Measurements from ENCODE around the gene KRT72. TPM values are rescaled to one million over a fixed set of nuclear protein-coding genes. Genes with fewer than 3 reads are reported as not detected.

Gene KRT72
- total RNA-seq, result not detected
- long read RNA-seq, result 0 reads

DNA sequence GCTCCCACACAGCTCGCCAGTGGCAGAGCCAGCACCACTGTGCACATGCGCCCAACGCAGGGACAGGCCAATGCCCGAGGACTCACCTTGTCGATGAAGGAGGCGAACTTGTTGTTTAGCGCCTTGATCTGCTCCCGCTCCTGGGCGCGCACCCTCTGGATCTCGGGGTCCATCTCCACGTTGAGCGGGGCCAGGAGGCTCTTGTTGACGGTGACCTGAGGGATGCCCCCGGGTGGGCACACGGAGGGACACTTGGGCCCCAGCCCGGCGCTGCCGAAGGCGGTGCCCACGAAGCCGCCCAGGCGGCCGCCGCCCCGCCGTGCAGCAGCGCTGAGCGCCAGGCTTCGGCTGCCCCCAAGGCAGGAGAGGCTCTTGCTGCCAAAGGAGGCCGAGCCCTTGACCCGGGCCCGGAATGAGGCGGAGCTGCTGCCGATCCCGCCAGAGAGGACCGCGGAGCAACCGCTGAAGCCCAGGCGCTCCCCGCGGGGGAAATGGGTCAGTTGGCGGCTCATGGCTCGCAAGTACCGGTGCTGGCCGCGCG lies at the start of gene KRT72:
KRT72 (minus strand) TSS at position 523 of the 541 bp plus-strand sequence; CDS start at position 512, 11 bp downstream.
- Histone ChIP-seq H3K27me3 (peaks cover 31% of the 10 kb centered on the region), H3K27ac (no peak within 1 kb of the TSS), H3K9me3 (no peaks in the 10 kb centered on the region), H3K4me3 (no peak within 1 kb of the TSS), H3K4me1 (no peaks in the 10 kb centered on the region), H3K36me3 (no peaks in the 10 kb centered on the region)
- ATAC-seq (no peak), DNase-seq (peak; percentile 59)
- TF ChIP-seq, protein P1, sequence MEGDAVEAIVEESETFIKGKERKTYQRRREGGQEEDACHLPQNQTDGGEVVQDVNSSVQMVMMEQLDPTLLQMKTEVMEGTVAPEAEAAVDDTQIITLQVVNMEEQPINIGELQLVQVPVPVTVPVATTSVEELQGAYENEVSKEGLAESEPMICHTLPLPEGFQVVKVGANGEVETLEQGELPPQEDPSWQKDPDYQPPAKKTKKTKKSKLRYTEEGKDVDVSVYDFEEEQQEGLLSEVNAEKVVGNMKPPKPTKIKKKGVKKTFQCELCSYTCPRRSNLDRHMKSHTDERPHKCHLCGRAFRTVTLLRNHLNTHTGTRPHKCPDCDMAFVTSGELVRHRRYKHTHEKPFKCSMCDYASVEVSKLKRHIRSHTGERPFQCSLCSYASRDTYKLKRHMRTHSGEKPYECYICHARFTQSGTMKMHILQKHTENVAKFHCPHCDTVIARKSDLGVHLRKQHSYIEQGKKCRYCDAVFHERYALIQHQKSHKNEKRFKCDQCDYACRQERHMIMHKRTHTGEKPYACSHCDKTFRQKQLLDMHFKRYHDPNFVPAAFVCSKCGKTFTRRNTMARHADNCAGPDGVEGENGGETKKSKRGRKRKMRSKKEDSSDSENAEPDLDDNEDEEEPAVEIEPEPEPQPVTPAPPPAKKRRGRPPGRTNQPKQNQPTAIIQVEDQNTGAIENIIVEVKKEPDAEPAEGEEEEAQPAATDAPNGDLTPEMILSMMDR (IDR thresholded peaks at IDR 0.05), result no peak
- intact Hi-C loops (cut with DNase I), result no loop called here

GRCh38 chr12:52650520-52651081 lies 49.3 kb upstream of the KRT72 start:
- no peak overlapping the region for H3K4me3 ChIP-seq
- H3K36me3 ChIP-seq, result no peaks in the 10 kb centered on the region
- no peak for ATAC-seq
- DNase-seq, result no peak
- no peak overlapping the region for H3K27ac ChIP-seq
- no peaks in the 10 kb centered on the region for H3K9me3 ChIP-seq
- no peaks in the 10 kb centered on the region for H3K4me1 ChIP-seq
- intact Hi-C loops (cut with DNase I), result no loop called here
- H3K27me3 ChIP-seq, result peaks cover 6% of the 10 kb centered on the region
- TF ChIP-seq, protein P1 (IDR thresholded peaks at IDR 0.05), result no peak

GRCh38 chr12:52649066-52649465 lies 47.8 kb upstream of the KRT72 start:
- DNase-seq, result no peak
- TF ChIP-seq, protein P1 (IDR thresholded peaks at IDR 0.05), result no peak

GRCh38 chr12:52648012-52648550 lies 46.8 kb upstream of the KRT72 start:
- TF ChIP-seq, protein P1 (IDR thresholded peaks at IDR 0.05), result no peak
- no peaks in the 10 kb centered on the region for H3K27me3 ChIP-seq
- no peak overlapping the region for H3K27ac ChIP-seq
- H3K4me1 ChIP-seq, result no peaks in the 10 kb centered on the region
- intact Hi-C loops (cut with DNase I), result no loop called here
- ATAC-seq, result no peak
- H3K4me3 ChIP-seq, result no peak overlapping the region
- H3K9me3 ChIP-seq, result no peaks in the 10 kb centered on the region
- no peak for DNase-seq
- H3K36me3 ChIP-seq, result no peaks in the 10 kb centered on the region

More at GRCh38 chr12:52649066-52649465, 47.8 kb upstream of the KRT72 start:
- ATAC-seq, result no peak
- H3K27me3 ChIP-seq, result peaks cover 6% of the 10 kb centered on the region
- no peaks in the 10 kb centered on the region for H3K4me1 ChIP-seq
- intact Hi-C loops (cut with DNase I), result no loop called here
- H3K36me3 ChIP-seq, result no peaks in the 10 kb centered on the region
- no peak overlapping the region for H3K27ac ChIP-seq
- H3K4me3 ChIP-seq, result no peak overlapping the region
- H3K9me3 ChIP-seq, result no peaks in the 10 kb centered on the region

GRCh38 chr12:52647601-52648000 lies 46.3 kb upstream of the KRT72 start:
- no peaks in the 10 kb centered on the region for H3K27me3 ChIP-seq
- H3K4me3 ChIP-seq, result no peak overlapping the region
- ATAC-seq (no peak), DNase-seq (no peak)
- H3K36me3 ChIP-seq, result no peaks in the 10 kb centered on the region
- H3K4me1 ChIP-seq, result no peaks in the 10 kb centered on the region
- H3K27ac ChIP-seq, result no peak overlapping the region
- intact Hi-C loops (cut with DNase I), result no loop called here
- no peaks in the 10 kb centered on the region for H3K9me3 ChIP-seq
- TF ChIP-seq, protein P1 (IDR thresholded peaks at IDR 0.05), result no peak
